Activated CD4-positive, alpha-beta memory T cell treated with anti-CD3 and anti-CD28 coated beads for 36 hours (primary cell): ENCODE data around the gene FBXO31. TPM values are rescaled to one million over a fixed set of nuclear protein-coding genes. Genes with fewer than 3 reads are reported as not detected.
A peak's percentile ranks its signal among the peaks of the same experiment; 100 is the strongest.

Source experiments
- CTCF ChIA-PET: fragments of 350-600 bp; sonication (Branson Sonifier 250); formaldehyde crosslinking; loops from one replicate; lab custom pipeline; 2021; ENCODE audit warnings: antibody characterized with exemption, inconsistent platforms; lab: Charles Lee
- POLR2A ChIA-PET: fragments of 350-600 bp; sonication (Branson Sonifier 250); formaldehyde crosslinking; loops from one replicate; lab custom pipeline; 2021; ENCODE audit warnings: antibody characterized with exemption; lab: Charles Lee
- DNase-seq: peaks from one replicate; pipeline ENCODE4 v3.0.0-alpha.2; 2020
- H3K27ac Mint-ChIP-seq: one replicate; pipeline ENCODE4 v1.8.0; 2021; ENCODE audit warnings: mixed read lengths
- H3K27me3 Mint-ChIP-seq: one replicate; pipeline ENCODE4 v1.8.0; 2021; ENCODE audit warnings: mixed read lengths
- H3K36me3 Mint-ChIP-seq: one replicate; pipeline ENCODE4 v1.8.0; 2021; ENCODE audit warnings: mixed read lengths
- H3K4me1 Mint-ChIP-seq: one replicate; pipeline ENCODE4 v1.8.0; 2021; ENCODE audit warnings: low read depth, mixed read lengths
- H3K4me3 Mint-ChIP-seq: one replicate; pipeline ENCODE4 v1.8.0; 2021; ENCODE audit warnings: mild to moderate bottlenecking, mixed read lengths
- H3K9me3 Mint-ChIP-seq: one replicate; pipeline ENCODE4 v1.8.0; 2021; ENCODE audit warnings: mixed read lengths
- intact Hi-C: fragments of 100-400 bp; cut with micrococcal nuclease; formaldehyde crosslinking; loops from one replicate; pipeline ENCODE4 v1.15.1; 2023
- total RNA-seq, 2 experiments: library from RNA; stranded (reverse); gene quantifications; one replicate each; pipeline ENCODE4 v1.2.3, GENCODE V29; 2021

FBXO31 gene
- total RNA-seq, 2 experiments from 2014 or later, result 29.7 to 33.8 TPM

DNA sequence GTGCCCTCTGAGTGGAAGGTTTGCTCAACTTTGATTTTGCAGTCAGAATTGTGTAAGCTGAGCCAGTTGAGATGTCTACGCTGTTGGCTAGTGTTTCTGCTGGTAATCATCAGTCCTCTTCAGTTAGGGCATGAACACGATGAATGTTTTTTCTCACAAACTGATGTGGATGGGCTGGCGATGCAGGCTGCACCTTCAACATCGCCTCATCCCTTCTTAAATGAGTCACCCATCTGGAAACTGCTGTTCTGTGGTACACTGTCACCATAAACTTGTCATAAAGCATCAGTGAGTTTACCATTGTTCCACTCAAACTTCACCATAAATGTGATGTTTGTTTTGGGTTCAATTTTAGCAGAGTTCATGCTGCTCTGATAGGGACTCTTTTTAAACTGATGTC is 74.8 kb downstream of the FBXO31 start:
- Mint-ChIP-seq H3K4me1 (peaks cover 7% of the 10 kb centered on the region), H3K4me3 (no peak overlapping the region), H3K36me3 (peaks cover 6% of the 10 kb centered on the region), H3K27me3 (no peaks in the 10 kb centered on the region), H3K9me3 (peaks cover 5% of the 10 kb centered on the region), H3K27ac (peak overlapping the region; percentile 56)
- POLR2A ChIA-PET, result no interaction called here
- intact Hi-C loops, result no loop called here
- DNase-seq, result peak; percentile 48
- CTCF ChIA-PET, result interaction anchor here (1.3 to 3.2 kb wide), 2 partner anchors 11 to 86 kb away, joined by 4 to 10 read pairs; no protein-coding TSS in a partner anchor

DNA sequence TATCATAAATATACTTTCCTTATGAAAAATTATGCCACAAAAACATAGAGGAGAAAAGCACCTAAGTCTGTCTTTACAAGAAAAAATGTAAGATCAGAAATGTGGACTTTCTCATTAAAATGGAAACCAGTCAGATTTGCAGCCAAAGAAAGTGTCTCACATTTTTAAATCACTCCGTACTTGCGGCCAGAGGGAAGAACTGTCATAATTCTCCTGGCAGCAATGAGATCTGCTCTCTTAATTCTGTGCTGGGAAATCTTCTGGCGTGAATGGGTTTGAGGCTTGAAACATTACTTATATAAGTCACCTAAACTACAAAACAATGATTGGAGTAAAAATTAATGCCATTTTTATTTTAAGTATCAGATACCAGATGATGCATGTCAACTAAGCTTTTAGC is 77.1 kb downstream of the FBXO31 start:
- peaks cover 5% of the 10 kb centered on the region for H3K9me3 Mint-ChIP-seq
- H3K4me3 Mint-ChIP-seq, result no peak overlapping the region
- H3K4me1 Mint-ChIP-seq, result peaks cover 12% of the 10 kb centered on the region
- no peak for DNase-seq
- intact Hi-C loops, result no loop called here
- peaks cover 6% of the 10 kb centered on the region for H3K36me3 Mint-ChIP-seq
- H3K27me3 Mint-ChIP-seq, result no peaks in the 10 kb centered on the region
- no peak overlapping the region for H3K27ac Mint-ChIP-seq
- CTCF ChIA-PET, result interaction anchor here (3.2 kb wide), 1 partner anchor 9 kb away, joined by 10 read pairs; no protein-coding TSS in a partner anchor
- POLR2A ChIA-PET, result no interaction called here

DNA sequence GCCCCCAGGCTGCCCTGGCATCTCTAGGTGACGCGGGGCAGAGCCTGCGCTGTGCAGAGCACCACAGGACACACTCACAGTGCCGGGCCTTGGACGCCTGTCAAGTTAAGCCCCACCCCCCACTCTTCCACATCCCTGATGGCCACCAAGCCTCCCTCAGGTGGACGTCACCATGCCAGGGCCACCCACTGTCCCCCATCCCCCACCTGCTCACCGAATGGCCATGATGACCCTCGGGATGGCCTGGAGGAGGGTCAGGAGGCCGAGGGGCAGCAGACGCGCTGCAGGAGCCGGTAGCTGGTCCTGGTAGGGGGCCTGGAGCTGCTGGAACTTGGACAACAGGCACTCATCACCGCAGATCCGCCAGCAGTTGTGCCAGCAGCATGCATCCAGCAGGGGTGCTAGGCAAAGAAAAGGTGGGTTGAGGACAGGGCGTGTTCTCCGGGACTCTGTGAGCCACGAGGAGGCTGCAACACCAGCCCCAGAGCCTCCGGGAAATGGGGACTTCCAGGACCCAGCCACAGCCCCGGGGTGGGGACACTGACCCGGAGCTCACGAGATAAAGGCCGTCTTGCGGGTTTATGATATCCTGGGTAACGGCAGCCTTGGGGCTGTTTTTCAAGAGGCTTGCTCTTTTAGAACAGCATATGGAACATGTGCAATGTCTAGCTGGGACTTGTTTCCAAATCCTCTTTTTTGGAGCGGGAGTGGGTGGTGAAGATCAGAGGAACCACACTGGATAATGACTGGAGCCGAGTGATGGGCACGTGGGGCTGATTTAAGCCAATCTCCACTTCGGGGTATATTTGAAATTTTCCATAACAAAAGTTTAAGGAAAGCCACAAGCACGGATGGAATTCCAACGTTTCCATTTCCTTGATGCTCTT is 77.8 kb downstream of the FBXO31 start:
- intact Hi-C loops, result no loop called here
- ChIA-PET POLR2A (interaction anchor here (0.7 kb wide), 1 partner anchor 1398 kb away, joined by 3 read pairs; no protein-coding TSS in a partner anchor), CTCF (interaction anchor here (3.2 kb wide), 1 partner anchor 8 kb away, joined by 10 read pairs; no protein-coding TSS in a partner anchor)
- no peak for DNase-seq
- H3K27me3 Mint-ChIP-seq, result no peaks in the 10 kb centered on the region
- no peak overlapping the region for H3K27ac Mint-ChIP-seq
- H3K4me1 Mint-ChIP-seq, result peaks cover 12% of the 10 kb centered on the region
- H3K36me3 Mint-ChIP-seq, result peaks cover 6% of the 10 kb centered on the region
- no peak overlapping the region for H3K4me3 Mint-ChIP-seq
- peaks cover 5% of the 10 kb centered on the region for H3K9me3 Mint-ChIP-seq

DNA sequence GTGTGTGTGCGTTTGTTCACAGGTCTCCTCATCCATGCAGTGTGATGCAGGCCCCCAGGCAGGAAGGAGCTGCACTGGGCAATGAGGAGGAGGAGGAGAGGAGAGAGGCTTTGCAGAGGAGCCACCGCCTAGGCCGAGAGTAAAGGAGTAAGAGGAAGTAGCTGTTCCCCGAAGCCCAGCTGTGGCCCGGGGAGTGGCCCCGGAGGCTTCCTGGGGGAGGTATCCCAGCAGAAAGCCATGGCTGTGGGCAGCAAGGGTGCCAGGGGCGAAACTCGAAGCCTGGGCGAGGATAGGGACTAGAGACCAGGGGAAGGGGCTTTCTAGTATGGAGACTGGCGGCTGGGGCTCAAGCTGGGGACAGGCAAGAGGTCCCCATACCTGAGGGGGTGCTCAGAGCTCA is 78.6 kb downstream of the FBXO31 start:
- H3K9me3 Mint-ChIP-seq, result peaks cover 5% of the 10 kb centered on the region
- ChIA-PET POLR2A (interaction anchor here (0.7 kb wide), 1 partner anchor 1399 kb away, joined by 3 read pairs; no protein-coding TSS in a partner anchor), CTCF (no interaction called here)
- no peak overlapping the region for H3K4me3 Mint-ChIP-seq
- intact Hi-C loops, result no loop called here
- H3K27ac Mint-ChIP-seq, result no peak overlapping the region
- peaks cover 6% of the 10 kb centered on the region for H3K36me3 Mint-ChIP-seq
- peaks cover 12% of the 10 kb centered on the region for H3K4me1 Mint-ChIP-seq
- DNase-seq, result no peak
- no peaks in the 10 kb centered on the region for H3K27me3 Mint-ChIP-seq

DNA sequence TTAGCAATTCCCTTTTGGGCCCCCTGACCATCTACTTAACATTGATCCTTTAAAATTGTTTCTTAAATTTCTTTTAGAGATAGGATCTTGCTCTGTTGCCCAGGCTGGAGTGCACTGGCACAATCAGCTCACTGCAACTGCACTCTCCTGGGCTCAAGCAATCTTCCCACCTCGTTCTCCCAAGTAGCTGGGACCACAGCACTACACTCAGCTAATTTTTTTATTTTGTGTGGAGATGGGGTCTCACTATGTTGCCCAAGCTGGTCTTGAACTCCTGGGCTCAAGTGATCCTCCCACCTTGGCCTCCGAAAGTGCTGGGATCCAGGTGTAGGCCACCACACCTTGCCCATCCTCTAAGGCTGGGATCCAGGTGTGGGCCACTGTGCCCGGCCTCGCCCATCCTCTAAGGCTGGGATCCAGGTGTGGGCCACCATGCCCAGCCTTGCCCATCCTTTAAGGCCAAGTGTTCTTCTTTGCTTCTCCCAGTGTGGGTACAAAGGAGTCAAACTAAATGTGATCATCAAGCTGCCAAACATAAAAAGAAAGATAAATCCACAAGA is 79.5 kb downstream of the FBXO31 start:
- Mint-ChIP-seq H3K4me1 (peaks cover 12% of the 10 kb centered on the region), H3K27ac (no peak overlapping the region), H3K36me3 (peaks cover 6% of the 10 kb centered on the region), H3K4me3 (no peak overlapping the region), H3K9me3 (peaks cover 5% of the 10 kb centered on the region), H3K27me3 (no peaks in the 10 kb centered on the region)
- DNase-seq, result no peak
- ChIA-PET CTCF (no interaction called here), POLR2A (no interaction called here)
- intact Hi-C loops, result no loop called here

DNA sequence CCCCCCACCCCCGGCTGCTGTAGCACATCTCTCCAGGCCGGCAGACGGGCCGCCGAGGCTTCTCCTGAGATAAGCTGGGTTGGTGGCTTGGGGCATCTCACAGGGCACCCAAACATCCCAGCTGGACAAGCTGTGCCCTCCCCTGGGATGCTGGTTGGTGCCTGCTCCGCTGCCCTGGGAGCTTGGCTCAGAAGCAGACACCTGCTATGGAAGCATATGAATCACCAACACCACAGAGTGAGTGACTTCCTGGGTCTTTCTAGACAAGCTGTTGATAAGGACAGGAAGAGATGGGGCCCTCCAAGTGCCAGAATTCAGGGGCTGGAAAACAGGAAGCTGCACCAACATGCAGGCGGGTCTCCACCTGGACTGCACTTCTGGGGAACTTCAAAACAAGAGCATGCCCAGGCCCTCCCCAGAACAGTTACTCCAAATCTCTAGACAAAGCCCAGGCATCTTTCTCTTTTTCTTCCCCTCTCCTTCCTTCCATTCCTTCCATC is 80.1 kb downstream of the FBXO31 start:
- Mint-ChIP-seq H3K9me3 (no peaks in the 10 kb centered on the region), H3K27me3 (no peaks in the 10 kb centered on the region), H3K36me3 (peaks cover under 1% of the 10 kb centered on the region), H3K4me3 (no peak overlapping the region), H3K27ac (no peak overlapping the region), H3K4me1 (peaks cover 7% of the 10 kb centered on the region)
- intact Hi-C loops, result no loop called here
- POLR2A ChIA-PET, result no interaction called here
- DNase-seq, result peak; percentile 29
- CTCF ChIA-PET, result no interaction called here

DNA sequence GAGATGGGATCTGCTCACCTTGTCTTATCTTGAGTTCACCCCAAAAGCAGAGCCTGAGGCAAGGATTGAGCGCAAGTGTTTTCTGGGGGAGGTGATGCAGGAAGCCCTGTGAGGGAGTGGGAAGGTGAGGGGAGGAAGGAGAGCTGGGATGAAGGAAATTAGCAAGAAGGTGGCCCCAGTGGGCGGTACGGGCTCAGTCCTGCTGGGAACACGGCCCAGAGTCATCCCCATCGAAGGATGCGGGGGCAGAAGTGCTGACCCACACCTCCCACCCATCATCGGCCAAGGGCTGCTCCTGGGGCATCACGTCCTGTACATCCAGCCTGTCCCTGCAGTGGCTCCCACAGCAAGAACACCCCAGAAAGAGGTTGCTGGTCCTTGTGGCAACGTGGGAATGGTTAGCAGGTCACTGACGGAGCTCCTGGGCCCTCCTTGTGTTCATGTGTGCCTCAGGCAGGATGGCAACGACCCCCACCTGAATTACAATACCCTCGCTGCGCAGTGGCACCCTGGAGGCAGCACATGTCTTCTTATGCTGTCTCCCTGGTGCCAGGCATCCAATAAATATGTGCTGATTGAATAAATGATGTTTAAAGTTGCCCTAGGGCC is 84.6 kb downstream of the FBXO31 start:
- Mint-ChIP-seq H3K27me3 (no peaks in the 10 kb centered on the region), H3K9me3 (no peaks in the 10 kb centered on the region), H3K27ac (no peak overlapping the region), H3K4me1 (peaks cover 6% of the 10 kb centered on the region), H3K4me3 (no peak overlapping the region), H3K36me3 (peaks cover 2% of the 10 kb centered on the region)
- DNase-seq, result no peak
- CTCF ChIA-PET, result interaction anchor here (0.6 to 0.8 kb wide), 2 partner anchors 95 to 224 kb away, joined by 3 to 5 read pairs; no protein-coding TSS in a partner anchor
- POLR2A ChIA-PET, result no interaction called here
- intact Hi-C loops, result no loop called here

DNA sequence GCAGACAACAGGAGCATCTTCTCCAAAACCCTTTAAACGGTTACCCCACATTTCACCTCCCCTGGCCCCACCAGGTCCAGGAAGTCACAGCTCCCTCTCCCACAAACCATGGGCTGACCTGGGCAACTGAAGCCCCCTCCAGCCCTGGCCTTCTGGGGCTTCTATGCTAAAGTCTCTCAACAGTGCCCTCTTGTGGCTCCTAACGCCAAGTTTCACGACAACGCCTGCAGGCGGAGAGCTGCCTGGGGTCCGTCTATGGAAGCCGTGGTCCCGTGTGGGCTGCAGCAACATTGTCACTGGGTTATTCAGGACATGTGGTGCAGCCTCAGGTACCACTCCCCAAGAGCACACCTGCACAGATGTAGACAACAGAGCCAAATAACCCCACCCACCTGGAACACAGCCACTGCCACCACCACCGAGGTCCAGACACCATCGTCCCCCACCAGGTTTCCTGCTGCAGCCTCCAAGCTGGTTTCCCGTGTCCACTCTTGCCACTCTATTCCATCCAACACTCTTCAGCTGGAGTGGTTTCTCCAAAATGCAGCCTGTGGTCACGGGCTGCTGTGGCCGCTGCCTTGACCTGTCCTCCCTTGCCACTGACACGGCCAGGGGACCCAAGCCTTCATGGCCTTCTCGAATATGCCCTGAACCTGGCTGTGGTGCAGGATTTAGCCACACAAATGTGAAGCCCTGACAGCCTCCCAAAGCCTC is 85.5 kb downstream of the FBXO31 start:
- no peak overlapping the region for H3K4me3 Mint-ChIP-seq
- H3K27me3 Mint-ChIP-seq, result no peaks in the 10 kb centered on the region
- intact Hi-C loops, result no loop called here
- ChIA-PET POLR2A (interaction anchor here (0.5 kb wide), 1 partner anchor 23 kb away, joined by 3 read pairs; no protein-coding TSS in a partner anchor), CTCF (interaction anchor here (0.6 to 2.4 kb wide), 4 partner anchors 9 to 338 kb away, joined by 3 to 10 read pairs (median 7); no protein-coding TSS in a partner anchor)
- H3K4me1 Mint-ChIP-seq, result no peaks in the 10 kb centered on the region
- peak; percentile 48 for DNase-seq
- no peak overlapping the region for H3K27ac Mint-ChIP-seq
- H3K9me3 Mint-ChIP-seq, result no peaks in the 10 kb centered on the region
- peaks cover 2% of the 10 kb centered on the region for H3K36me3 Mint-ChIP-seq

DNA sequence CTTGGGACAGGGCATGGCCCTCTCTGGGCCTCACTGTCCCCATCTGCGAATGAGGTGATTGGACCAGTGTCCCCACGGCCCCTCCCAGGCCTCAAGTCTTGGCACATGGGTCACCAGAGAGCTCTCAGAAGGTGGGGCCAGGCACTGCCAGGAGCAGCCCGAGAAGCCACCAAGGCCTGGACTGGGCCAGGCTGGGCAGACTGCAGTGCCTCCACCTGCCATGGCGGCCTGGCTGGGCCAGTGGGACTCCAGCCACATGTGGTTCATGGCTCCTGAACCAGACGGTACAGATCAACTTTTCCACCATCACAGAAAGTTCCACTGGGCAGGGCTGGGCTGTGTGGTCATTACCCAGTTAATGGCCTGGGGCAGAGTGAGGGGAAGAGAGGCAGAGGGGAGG is 86.2 kb downstream of the FBXO31 start:
- H3K9me3 Mint-ChIP-seq, result no peaks in the 10 kb centered on the region
- H3K4me3 Mint-ChIP-seq, result no peak overlapping the region
- H3K4me1 Mint-ChIP-seq, result no peaks in the 10 kb centered on the region
- intact Hi-C loops, result no loop called here
- ChIA-PET CTCF (interaction anchor here (1.8 to 2.4 kb wide), 2 partner anchors 10 to 339 kb away, joined by 9 to 10 read pairs; no protein-coding TSS in a partner anchor), POLR2A (no interaction called here)
- H3K36me3 Mint-ChIP-seq, result peaks cover 2% of the 10 kb centered on the region
- no peak for DNase-seq
- H3K27ac Mint-ChIP-seq, result no peak overlapping the region
- no peaks in the 10 kb centered on the region for H3K27me3 Mint-ChIP-seq

DNA sequence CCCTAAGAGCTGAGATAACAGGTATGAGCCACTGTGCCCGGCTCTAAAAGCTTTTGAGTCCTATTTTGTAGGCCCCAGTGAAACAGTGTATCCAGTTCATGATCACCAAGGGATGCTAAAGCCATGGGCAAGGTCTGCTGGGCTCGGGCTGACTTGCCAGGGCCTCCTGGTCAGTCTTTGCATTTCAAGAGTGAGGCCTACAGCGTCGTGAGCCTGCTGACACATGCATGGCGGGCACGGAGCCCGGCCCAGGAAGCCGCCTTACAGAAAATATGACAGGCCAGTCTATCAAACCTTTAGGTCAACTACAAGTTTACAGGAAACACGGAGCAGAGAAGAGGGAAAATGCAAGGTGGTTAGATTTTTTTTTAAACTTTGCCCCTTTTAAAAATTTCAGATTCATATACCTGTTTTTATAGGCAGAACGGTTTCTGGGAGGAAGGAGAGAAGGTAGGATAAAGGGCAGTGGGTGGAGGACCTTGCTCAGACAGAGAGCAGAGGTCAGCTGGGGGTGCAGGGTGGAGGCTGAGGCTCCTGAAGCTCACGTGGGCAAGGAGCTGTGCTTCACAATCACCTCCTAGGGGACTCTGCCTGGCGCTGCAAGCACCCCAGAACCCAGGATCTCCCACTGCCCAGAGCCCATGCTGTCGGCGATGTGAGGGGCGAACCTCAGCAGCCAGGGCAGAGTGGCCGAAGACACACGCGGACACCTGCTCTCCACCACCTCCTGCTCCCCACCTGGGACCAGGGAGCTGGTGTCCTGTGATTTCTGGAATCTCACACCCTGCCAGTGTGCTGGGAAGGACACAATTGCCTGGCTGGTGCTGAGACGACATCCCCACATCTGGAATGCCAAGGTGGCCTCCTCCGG is 87.7 kb downstream of the FBXO31 start:
- DNase-seq, result no peak
- POLR2A ChIA-PET, result no interaction called here
- no peak overlapping the region for H3K4me3 Mint-ChIP-seq
- H3K9me3 Mint-ChIP-seq, result peaks cover 4% of the 10 kb centered on the region
- H3K4me1 Mint-ChIP-seq, result no peaks in the 10 kb centered on the region
- intact Hi-C loops, result no loop called here
- no peaks in the 10 kb centered on the region for H3K27me3 Mint-ChIP-seq
- CTCF ChIA-PET, result interaction anchor here (2.4 kb wide), 1 partner anchor 340 kb away, joined by 9 read pairs; no protein-coding TSS in a partner anchor
- no peak overlapping the region for H3K27ac Mint-ChIP-seq
- peaks cover 7% of the 10 kb centered on the region for H3K36me3 Mint-ChIP-seq

DNA sequence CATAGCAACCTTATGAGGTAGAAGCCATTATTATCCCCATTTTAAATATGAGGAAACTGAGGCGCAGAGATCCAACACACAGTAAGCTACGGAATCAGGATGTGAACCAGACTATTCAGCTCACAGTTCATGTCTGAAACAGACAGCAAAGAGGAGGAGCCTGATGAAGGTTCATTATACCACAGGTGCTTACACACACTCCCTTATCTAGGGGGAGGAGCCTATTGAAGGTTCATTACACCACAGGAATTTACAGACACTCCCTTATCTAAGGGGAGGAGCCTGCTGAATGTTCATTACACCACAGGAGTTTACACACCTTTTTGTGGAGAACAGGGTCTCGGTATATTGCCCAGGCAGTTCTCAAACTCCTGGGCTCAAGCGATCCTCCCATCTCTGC is 88.3 kb downstream of the FBXO31 start:
- H3K36me3 Mint-ChIP-seq, result peaks cover 7% of the 10 kb centered on the region
- intact Hi-C loops, result no loop called here
- peaks cover 4% of the 10 kb centered on the region for H3K9me3 Mint-ChIP-seq
- POLR2A ChIA-PET, result no interaction called here
- no peaks in the 10 kb centered on the region for H3K27me3 Mint-ChIP-seq
- no peak overlapping the region for H3K27ac Mint-ChIP-seq
- H3K4me3 Mint-ChIP-seq, result no peak overlapping the region
- DNase-seq, result no peak
- H3K4me1 Mint-ChIP-seq, result no peaks in the 10 kb centered on the region
- CTCF ChIA-PET, result no interaction called here
